Measurements from ENCODE around the gene SLC30A1. TPM values are rescaled to one million over a fixed set of nuclear protein-coding genes. Genes with fewer than 3 reads are reported as not detected.

SLC30A1 gene
- total RNA-seq, 1 experiment from 2014 or later = 6.7 TPM

DNA sequence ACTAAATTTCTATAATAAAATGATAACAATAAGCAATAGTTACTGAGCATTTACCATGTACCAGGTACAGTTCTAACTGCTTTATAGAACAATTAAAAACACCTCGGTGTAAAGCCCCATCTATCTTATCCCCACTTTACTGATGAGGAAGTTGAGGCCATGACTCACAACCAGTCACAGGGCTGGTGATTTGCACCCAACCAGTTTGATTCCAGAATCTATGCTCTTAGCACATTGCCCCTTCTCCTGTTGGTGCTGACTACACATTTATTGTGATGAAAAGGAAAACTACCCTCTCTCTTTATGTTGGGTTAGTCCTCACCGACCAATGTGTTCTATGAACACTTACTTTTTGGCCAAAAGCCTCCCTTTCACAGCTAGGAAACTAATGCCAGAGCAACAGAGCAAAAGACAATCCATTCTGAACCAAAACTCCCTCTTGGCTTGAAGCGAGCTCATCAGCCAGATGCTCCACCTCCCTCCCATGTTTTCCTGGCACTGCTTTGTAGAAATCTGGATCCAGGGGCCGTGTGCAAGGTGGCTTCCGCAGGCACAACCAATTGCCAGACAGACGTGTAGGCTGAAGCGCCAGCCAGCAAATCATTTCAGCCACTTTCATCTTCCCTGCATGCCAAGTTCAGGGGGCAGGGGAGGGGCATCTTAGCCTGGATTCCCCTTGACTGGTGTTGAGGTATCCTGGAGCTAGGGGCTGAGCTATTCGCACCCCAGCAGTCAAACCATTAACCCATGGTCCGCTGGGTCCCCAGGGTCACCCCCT lies 32.0 kb upstream of the SLC30A1 start:
- intact Hi-C loops (cut with micrococcal nuclease) = no loop called here
- no peak for TF ChIP-seq EZH2phosphoT487 (IDR thresholded peaks at IDR 0.05; ENCODE audit: borderline replicate concordance, low read length)
- TF ChIP-seq EZH2 (IDR thresholded peaks at IDR 0.05; ENCODE audit: low read length, unreplicated experiment) = no peak
- TF ChIP-seq, protein P1, sequence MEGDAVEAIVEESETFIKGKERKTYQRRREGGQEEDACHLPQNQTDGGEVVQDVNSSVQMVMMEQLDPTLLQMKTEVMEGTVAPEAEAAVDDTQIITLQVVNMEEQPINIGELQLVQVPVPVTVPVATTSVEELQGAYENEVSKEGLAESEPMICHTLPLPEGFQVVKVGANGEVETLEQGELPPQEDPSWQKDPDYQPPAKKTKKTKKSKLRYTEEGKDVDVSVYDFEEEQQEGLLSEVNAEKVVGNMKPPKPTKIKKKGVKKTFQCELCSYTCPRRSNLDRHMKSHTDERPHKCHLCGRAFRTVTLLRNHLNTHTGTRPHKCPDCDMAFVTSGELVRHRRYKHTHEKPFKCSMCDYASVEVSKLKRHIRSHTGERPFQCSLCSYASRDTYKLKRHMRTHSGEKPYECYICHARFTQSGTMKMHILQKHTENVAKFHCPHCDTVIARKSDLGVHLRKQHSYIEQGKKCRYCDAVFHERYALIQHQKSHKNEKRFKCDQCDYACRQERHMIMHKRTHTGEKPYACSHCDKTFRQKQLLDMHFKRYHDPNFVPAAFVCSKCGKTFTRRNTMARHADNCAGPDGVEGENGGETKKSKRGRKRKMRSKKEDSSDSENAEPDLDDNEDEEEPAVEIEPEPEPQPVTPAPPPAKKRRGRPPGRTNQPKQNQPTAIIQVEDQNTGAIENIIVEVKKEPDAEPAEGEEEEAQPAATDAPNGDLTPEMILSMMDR (conservative IDR thresholded peaks at IDR 0.05; ENCODE audit: low read depth, low read length) = no peak
- H4K20me1 ChIP-seq (ENCODE audit: low read length) = no peaks in the 10 kb centered on the region
- no peaks in the 10 kb centered on the region for H3K36me3 ChIP-seq (ENCODE audit: low read depth, low read length)
- H3K27me3 ChIP-seq (ENCODE audit: low read length) = no peaks in the 10 kb centered on the region
- H3K9me2 ChIP-seq (replicated peaks; ENCODE audit: low read length) = no peaks in the 10 kb centered on the region
- BruUV-seq (replicated peaks) = no TSS peak
- ATAC-seq = no peak
- H3K4me3 ChIP-seq (ENCODE audit: low read length) = no peak overlapping the region
- no peak overlapping the region for H2AFZ ChIP-seq (ENCODE audit: low read length)
- H3K9ac ChIP-seq (ENCODE audit: low read length) = no peak overlapping the region
- no peak overlapping the region for H3K4me2 ChIP-seq (ENCODE audit: low read length)
- DNase-seq = no peak
- peaks cover 5% of the 10 kb centered on the region for H3K4me1 ChIP-seq (ENCODE audit: insufficient read depth, low read length)
- H3K79me2 ChIP-seq (ENCODE audit: low read length) = no peaks in the 10 kb centered on the region
- H3F3A ChIP-seq (ENCODE audit: low read length, unreplicated experiment) = no peaks in the 10 kb centered on the region
- ChIA-PET CTCF (no interaction called here), POLR2A (ENCODE audit: unreplicated experiment) (no interaction called here)
- no peak overlapping the region for H3K27ac ChIP-seq (ENCODE audit: low read length)
- H3K9me3 ChIP-seq (ENCODE audit: low read length) = no peaks in the 10 kb centered on the region

DNA sequence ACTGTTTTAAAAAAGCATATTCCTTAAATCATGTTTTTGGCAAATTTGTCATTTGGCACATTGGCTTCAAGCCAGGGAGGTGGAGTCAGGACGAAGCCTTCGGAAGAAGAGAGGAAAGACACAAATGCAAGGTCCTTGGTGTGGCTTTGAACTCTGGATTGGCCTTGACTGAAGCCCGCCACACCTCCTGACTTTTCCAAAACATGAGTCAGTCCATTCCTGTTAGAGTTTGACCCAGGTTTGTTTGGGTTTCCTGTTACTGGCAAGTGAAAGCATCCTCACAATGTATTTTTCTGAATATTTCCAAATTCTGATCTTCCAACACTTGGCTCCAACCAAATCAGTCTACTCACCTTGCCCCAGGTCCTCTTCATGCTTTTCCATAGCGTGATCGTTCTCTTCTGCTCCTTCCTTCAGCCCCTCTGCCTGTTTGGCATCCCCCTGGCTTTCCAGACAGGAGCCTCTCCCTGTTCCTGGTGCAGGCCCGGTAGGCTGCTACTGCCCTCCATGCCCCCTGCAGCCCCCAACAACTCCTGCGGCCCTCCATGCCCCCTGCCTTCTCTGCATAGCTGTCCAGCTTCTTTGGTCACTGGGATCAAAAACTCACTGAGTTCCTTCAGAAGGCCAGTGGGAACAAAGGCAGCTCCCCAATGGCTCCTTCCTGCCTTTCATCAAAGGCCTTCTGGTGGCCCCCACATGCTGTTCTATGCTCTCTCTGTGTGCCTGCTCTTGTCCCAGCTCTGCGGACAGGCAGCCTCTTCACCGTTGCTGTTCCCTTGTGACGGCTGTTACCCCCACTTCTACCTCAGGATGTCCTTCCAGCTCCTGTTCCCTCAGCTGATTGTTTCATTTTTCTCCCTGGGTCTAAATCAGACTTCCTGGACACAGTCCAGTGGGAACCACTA lies 30.4 kb upstream of the SLC30A1 start:
- ChIA-PET POLR2A (ENCODE audit: unreplicated experiment) (interaction anchor here (0.5 kb wide), 1 partner anchor 21 kb away, joined by 4 read pairs; no protein-coding TSS in a partner anchor), CTCF (no interaction called here)
- no peak overlapping the region for H3K4me3 ChIP-seq (ENCODE audit: low read length)
- no peaks in the 10 kb centered on the region for H3K36me3 ChIP-seq (ENCODE audit: low read depth, low read length)
- TF ChIP-seq EZH2phosphoT487 (IDR thresholded peaks at IDR 0.05; ENCODE audit: borderline replicate concordance, low read length) (no peak), EZH2 (IDR thresholded peaks at IDR 0.05; ENCODE audit: low read length, unreplicated experiment) (no peak)
- TF ChIP-seq, protein P1 (conservative IDR thresholded peaks at IDR 0.05; ENCODE audit: low read depth, low read length) = no peak
- no TSS peak for BruUV-seq (replicated peaks)
- no peak overlapping the region for H3K27ac ChIP-seq (ENCODE audit: low read length)
- no peaks in the 10 kb centered on the region for H3K27me3 ChIP-seq (ENCODE audit: low read length)
- H3K79me2 ChIP-seq (ENCODE audit: low read length) = no peaks in the 10 kb centered on the region
- ATAC-seq = no peak
- no peak overlapping the region for H3K9ac ChIP-seq (ENCODE audit: low read length)
- no peaks in the 10 kb centered on the region for H3F3A ChIP-seq (ENCODE audit: low read length, unreplicated experiment)
- no peaks in the 10 kb centered on the region for H3K9me2 ChIP-seq (replicated peaks; ENCODE audit: low read length)
- H4K20me1 ChIP-seq (ENCODE audit: low read length) = no peaks in the 10 kb centered on the region
- intact Hi-C loops (cut with micrococcal nuclease) = no loop called here
- H3K4me1 ChIP-seq (ENCODE audit: insufficient read depth, low read length) = peaks cover 8% of the 10 kb centered on the region
- H3K4me2 ChIP-seq (ENCODE audit: low read length) = no peak overlapping the region
- no peak overlapping the region for H2AFZ ChIP-seq (ENCODE audit: low read length)
- no peaks in the 10 kb centered on the region for H3K9me3 ChIP-seq (ENCODE audit: low read length)
- DNase-seq = no peak

Measured in PC-3 (cell line).